HepG2 (cell line): ENCODE data around the gene SREBF1. TPM values are rescaled to one million over a fixed set of nuclear protein-coding genes. Genes with fewer than 3 reads are reported as not detected.

Experiments used
- ATF2 ChIP-seq: sonication (generic); formaldehyde crosslinking; IDR thresholded peaks from 2 replicates; pipeline ENCODE4 v1.4.0; 2020; ENCODE audit warnings: missing genetic modification reagents
- BORCS8-MEF2B ChIP-seq: sonication (generic); formaldehyde crosslinking; IDR thresholded peaks from 2 replicates; pipeline ENCODE4 v1.8.0; 2022; ENCODE audit warnings: mild to moderate bottlenecking, missing genetic modification reagents
- CERS6 ChIP-seq: sonication (generic); formaldehyde crosslinking; IDR thresholded peaks from 2 replicates; pipeline ENCODE4 v1.5.0; 2020; ENCODE audit warnings: missing genetic modification reagents
- HMG20A ChIP-seq: IDR thresholded peaks from 2 replicates; pipeline ENCODE4 v1.6.1; 2016; ENCODE audit warnings: borderline replicate concordance
- MAF1 ChIP-seq: sonication (generic); formaldehyde crosslinking; IDR thresholded peaks from 2 replicates; pipeline ENCODE4 v1.5.0; 2020; ENCODE audit warnings: missing genetic modification reagents, borderline replicate concordance
- MED13 ChIP-seq: sonication (generic); formaldehyde crosslinking; IDR thresholded peaks from 2 replicates; pipeline ENCODE4 v1.5.0; 2020; ENCODE audit warnings: missing genetic modification reagents
- NR2C2 ChIP-seq: sonication (generic); formaldehyde crosslinking; IDR thresholded peaks from 2 replicates; pipeline ENCODE4 v1.4.0; 2020; ENCODE audit warnings: missing genetic modification reagents, mild to moderate bottlenecking, moderate library complexity, borderline replicate concordance
- NR2F1 ChIP-seq, 2 experiments: fragments of 450-650 bp in 1 of 2; formaldehyde crosslinking in 1 of 2; IDR thresholded peaks; 2 replicates each; pipeline versions ENCODE4 v1.5.0 to v1.6.1; 2016 to 2020; ENCODE audit warnings: mild to moderate bottlenecking in 1 of 2, missing compliant biosample characterization in 1 of 2, missing genetic modification reagents in 1 of 2, moderate library complexity in 1 of 2
- PLSCR1 ChIP-seq: sonication (generic); formaldehyde crosslinking; IDR thresholded peaks from 2 replicates; pipeline ENCODE4 v1.5.0; 2020; ENCODE audit warnings: missing genetic modification reagents, mild to moderate bottlenecking, borderline replicate concordance
- POGK ChIP-seq: sonication (generic); formaldehyde crosslinking; conservative IDR thresholded peaks from 2 replicates; pipeline ENCODE4 v1.8.0; 2022; ENCODE audit warnings: mild to moderate bottlenecking, moderate library complexity, missing genetic modification reagents
- PRDM10 ChIP-seq: sonication (generic); formaldehyde crosslinking; IDR thresholded peaks from 2 replicates; pipeline ENCODE4 v1.4.0; 2020; ENCODE audit warnings: low read depth, missing genetic modification reagents
- SAP130 ChIP-seq: IDR thresholded peaks from 2 replicates; pipeline ENCODE4 v1.6.1; 2016; ENCODE audit warnings: low read depth
- SMARCC2 ChIP-seq: fragments of 450-650 bp; IDR thresholded peaks from 2 replicates; pipeline ENCODE4 v1.6.1; 2017; ENCODE audit warnings: antibody characterized with exemption, mild to moderate bottlenecking
- XRCC5 ChIP-seq: fragments of 200-400 bp; formaldehyde crosslinking; optimal IDR thresholded peaks from 2 replicates; pipeline ENCODE3; 2017; ENCODE audit warnings: mild to moderate bottlenecking, low read length
- ZBTB37 ChIP-seq: sonication (generic); formaldehyde crosslinking; IDR thresholded peaks from 2 replicates; pipeline ENCODE4 v1.4.0; 2020; ENCODE audit warnings: mild to moderate bottlenecking, missing genetic modification reagents
- ZKSCAN8 ChIP-seq: IDR thresholded peaks from 2 replicates; pipeline ENCODE4 v1.6.1; 2016; ENCODE audit warnings: borderline replicate concordance, missing genetic modification reagents, missing compliant biosample characterization
- ZNF737 ChIP-seq: sonication (generic); formaldehyde crosslinking; IDR thresholded peaks from 2 replicates; pipeline ENCODE4 v1.5.0; 2020; ENCODE audit warnings: missing genetic modification reagents, mild to moderate bottlenecking, borderline replicate concordance
- ZNF772 ChIP-seq: sonication (generic); formaldehyde crosslinking; IDR thresholded peaks from 2 replicates; pipeline ENCODE4 v1.5.0; 2020; ENCODE audit warnings: mild to moderate bottlenecking, missing genetic modification reagents
- polyA plus RNA-seq, 8 experiments: library from polyadenylated mRNA; depleted of rRNA in 3 of 8; stranded (reverse) in 7 of 8; unstranded in 1 of 8; fragments of >200 nt; fragmentation: Illumina TruSeq in 4 of 8; extraction: Trizol in 4 of 8; gene quantifications; 2 replicates each; pipeline versions ENCODE4 v1.2.1 to v1.2.3, GENCODE V29; 2011 to 2016; ENCODE audit warnings: low read depth in 4 of 8, missing spikeins in 1 of 8, mixed read lengths in 1 of 8; ENCODE audit not compliant: insufficient read depth in 1 of 8
- total RNA-seq, 5 experiments: library from RNA; depleted of rRNA; stranded (reverse); fragments of >200 nt; fragmentation: Illumina TruSeq; extraction: Trizol; gene quantifications; 2 replicates each; pipeline ENCODE4 v1.2.3, GENCODE V29; 2016; ENCODE audit warnings: low read depth in 1 of 5

Gene SREBF1
- total and polyA plus RNA-seq, 2 of the 13 experiments (the other 11 are each of a cell fraction or from before 2014, with no cell fraction given) = 34.3 to 38.0 TPM

GRCh38 chr17:17823433-17824118, 13.2 kb downstream of the SREBF1 start (continued):
- no peak for TF ChIP-seq ZNF737 (CRISPR knock-in tag)
- TF ChIP-seq ZBTB37 (CRISPR knock-in tag) = no peak
- TF ChIP-seq NR2C2 = peak; percentile 48; the same call in 1 of the 2 replicates
- no peak for TF ChIP-seq PLSCR1 (CRISPR knock-in tag)
- no peak for TF ChIP-seq CERS6
- no peak for TF ChIP-seq SMARCC2
- TF ChIP-seq MED13 (CRISPR knock-in tag) = peak; percentile 80; the same call in 1 of the 2 replicates
- TF ChIP-seq BORCS8-MEF2B (CRISPR knock-in tag) = no peak
- 0 out of 2 replicates have a peak, but pooled peaks have one; percentile 25 for TF ChIP-seq MAF1
- peak; percentile 18 for TF ChIP-seq XRCC5
- no peak; the same call in 1 of the 2 replicates for TF ChIP-seq PRDM10
- peak; percentile 49 to 54; a peak in 2 of 4 replicates for TF ChIP-seq NR2F1 (CRISPR knock-in tag; IDR thresholded peaks at IDR 0.05)
- TF ChIP-seq HMG20A (CRISPR knock-in tag) = no peak
- peak; percentile 60 for TF ChIP-seq SAP130 (CRISPR knock-in tag)
- TF ChIP-seq ATF2 (CRISPR knock-in tag) = no peak
- no peak for TF ChIP-seq POGK (CRISPR knock-in tag)
- 0 out of 2 replicates have a peak, but pooled peaks have one; percentile 45 for TF ChIP-seq ZNF772 (CRISPR knock-in tag)
- no peak; the same call in 1 of the 2 replicates for TF ChIP-seq ZKSCAN8 (CRISPR knock-in tag)
